ENCODE results near the gene MYOF. TPM values are rescaled to one million over a fixed set of nuclear protein-coding genes. Genes with fewer than 3 reads are reported as not detected.

The MYOF gene
- total RNA-seq, 1 donor from 2014 or later: 132 TPM

DNA sequence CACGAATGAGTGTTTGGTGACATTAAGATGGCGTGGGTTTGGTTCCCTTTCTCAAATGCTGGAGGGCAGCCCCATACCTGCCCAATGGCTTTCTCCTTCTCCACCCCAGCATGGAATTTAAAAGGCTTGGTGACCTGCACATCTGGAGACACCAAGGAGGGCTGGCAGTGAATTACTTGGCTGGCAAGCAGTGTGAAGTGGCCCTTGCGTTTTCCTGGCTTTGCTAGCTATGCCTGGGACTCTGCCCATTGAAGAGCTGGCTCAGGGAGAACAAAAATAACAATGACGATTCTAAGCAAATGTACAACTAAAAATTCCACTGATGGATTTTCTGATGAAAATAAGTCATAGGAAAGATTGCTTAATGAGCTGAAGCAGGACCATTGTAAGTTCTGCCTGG lies 204.8 kb downstream of the MYOF start:
- Histone ChIP-seq H3K4me3 (no peak overlapping the region), H3K36me3 (no peaks in the 10 kb centered on the region), H3K9me3 (no peaks in the 10 kb centered on the region), H3K27me3 (no peaks in the 10 kb centered on the region), H3K4me1 (no peaks in the 10 kb centered on the region), H3K27ac (no peak overlapping the region)
- ATAC-seq (no peak), DNase-seq (no peak)
- intact Hi-C loops (cut with DNase I): no loop called here
- TF ChIP-seq, protein P1, sequence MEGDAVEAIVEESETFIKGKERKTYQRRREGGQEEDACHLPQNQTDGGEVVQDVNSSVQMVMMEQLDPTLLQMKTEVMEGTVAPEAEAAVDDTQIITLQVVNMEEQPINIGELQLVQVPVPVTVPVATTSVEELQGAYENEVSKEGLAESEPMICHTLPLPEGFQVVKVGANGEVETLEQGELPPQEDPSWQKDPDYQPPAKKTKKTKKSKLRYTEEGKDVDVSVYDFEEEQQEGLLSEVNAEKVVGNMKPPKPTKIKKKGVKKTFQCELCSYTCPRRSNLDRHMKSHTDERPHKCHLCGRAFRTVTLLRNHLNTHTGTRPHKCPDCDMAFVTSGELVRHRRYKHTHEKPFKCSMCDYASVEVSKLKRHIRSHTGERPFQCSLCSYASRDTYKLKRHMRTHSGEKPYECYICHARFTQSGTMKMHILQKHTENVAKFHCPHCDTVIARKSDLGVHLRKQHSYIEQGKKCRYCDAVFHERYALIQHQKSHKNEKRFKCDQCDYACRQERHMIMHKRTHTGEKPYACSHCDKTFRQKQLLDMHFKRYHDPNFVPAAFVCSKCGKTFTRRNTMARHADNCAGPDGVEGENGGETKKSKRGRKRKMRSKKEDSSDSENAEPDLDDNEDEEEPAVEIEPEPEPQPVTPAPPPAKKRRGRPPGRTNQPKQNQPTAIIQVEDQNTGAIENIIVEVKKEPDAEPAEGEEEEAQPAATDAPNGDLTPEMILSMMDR (IDR thresholded peaks at IDR 0.05): no peak

DNA sequence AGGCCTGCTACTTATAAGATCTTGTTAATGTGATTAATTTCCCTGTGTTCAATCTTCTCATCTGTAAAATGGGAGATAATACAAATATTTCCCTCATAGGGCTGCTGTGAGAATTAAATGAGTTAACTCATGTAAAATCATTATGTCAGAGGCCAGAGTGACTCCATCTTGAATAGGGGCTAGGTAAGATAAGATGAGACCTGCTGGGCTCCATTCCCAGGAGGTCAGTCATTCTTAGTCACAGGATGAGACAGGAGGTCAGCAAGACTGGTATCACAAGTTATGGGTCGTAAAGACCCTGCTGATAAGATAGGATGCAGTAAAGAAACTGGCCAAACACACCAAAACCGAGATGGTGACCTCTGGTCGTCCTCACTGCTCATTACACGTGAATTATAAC lies 207.7 kb downstream of the MYOF start:
- intact Hi-C loops (cut with DNase I): no loop called here
- no peak for ATAC-seq

DNA sequence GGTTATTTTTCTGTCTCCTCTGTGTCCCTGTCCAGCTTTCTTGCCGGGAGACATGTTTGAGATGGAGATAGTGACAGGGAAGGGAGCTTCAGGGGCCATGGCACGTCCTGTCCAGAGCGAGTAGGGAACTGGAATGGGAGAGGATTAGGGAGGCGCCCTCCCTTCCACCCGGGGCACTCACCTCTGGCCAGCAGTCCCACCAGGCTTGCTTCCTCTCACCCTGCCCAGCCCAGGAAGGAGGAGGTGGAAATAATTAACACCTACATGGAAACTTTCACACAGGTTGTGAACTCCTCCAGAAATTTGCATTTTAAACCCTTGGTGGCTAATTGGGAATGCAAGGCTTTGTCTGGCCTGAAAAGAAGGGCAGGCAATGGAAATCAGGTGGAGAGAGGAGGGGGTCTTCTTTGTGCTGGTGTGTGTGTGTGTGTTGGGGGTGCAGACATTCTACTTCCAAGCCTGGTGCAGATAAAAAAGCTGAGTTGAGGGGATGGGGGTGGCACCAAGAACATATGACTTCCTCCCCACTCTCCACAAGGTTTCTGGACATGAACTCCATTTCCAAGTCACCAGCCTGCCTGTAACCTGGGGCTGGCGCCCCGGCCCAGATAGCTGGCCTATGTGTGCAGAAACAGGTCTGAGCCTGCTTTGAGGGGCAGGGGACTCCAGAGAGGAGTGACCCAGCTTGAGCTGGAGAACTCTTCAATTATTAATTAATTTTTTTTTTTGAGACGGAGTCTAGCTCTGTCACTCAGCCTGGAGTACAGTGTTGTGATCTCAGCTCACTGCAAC lies 209.1 kb downstream of the MYOF start:
- DNase-seq (no peak), ATAC-seq (no peak)
- Histone ChIP-seq H3K9me3 (no peaks in the 10 kb centered on the region), H3K27me3 (no peaks in the 10 kb centered on the region), H3K4me3 (no peak overlapping the region), H3K4me1 (no peaks in the 10 kb centered on the region), H3K36me3 (no peaks in the 10 kb centered on the region), H3K27ac (no peak overlapping the region)
- TF ChIP-seq, protein P1 (IDR thresholded peaks at IDR 0.05): no peak
- intact Hi-C loops (cut with DNase I): no loop called here

More for the DNA sequence above, 207.7 kb downstream of the MYOF start:
- TF ChIP-seq, protein P1 (IDR thresholded peaks at IDR 0.05): no peak
- no peak overlapping the region for H3K27ac ChIP-seq
- no peaks in the 10 kb centered on the region for H3K4me1 ChIP-seq
- H3K9me3 ChIP-seq: no peaks in the 10 kb centered on the region
- H3K4me3 ChIP-seq: no peak overlapping the region
- DNase-seq: no peak
- no peaks in the 10 kb centered on the region for H3K27me3 ChIP-seq
- no peaks in the 10 kb centered on the region for H3K36me3 ChIP-seq

DNA sequence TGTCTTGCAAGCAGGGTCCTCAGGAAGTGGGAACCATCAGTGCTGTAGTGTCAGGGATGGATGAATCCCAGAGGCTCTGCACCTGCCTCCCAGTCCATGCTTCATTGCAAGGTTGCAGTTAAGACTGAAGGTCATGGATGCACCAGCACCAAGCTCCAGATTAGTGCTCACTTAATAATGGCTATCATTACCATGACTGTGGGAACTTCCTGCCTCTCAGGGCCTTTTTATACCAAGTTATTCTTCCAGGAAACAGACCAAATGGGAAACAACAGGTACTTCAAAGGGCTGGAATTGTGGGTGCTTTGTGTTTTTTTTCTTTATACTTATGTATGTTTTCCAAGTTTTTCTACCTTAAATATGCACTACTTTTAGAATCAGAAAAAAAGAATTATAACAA lies 210.8 kb downstream of the MYOF start:
- TF ChIP-seq, protein P1 (IDR thresholded peaks at IDR 0.05): no peak
- no peaks in the 10 kb centered on the region for H3K4me1 ChIP-seq

DNA sequence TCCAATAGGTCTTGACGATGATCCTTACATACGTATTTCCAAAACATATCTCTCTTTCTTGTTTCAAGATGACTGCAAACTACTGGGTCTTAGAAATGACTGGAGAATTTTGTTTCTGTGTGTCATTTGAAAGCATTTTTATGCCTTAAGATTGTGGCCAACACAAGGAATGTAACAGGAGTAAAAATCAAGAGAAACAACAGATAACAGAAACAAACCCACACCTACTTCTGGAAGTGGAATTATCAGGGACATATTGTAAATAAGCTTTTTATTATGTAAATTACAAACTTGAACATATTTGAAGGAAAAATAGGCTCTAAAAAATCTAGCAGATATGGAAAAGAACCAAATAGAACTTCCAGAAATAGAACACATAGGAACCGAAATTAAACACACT lies 212.9 kb downstream of the MYOF start:
- H3K27me3 ChIP-seq: no peaks in the 10 kb centered on the region
- TF ChIP-seq, protein P1 (IDR thresholded peaks at IDR 0.05): no peak
- H3K36me3 ChIP-seq: no peaks in the 10 kb centered on the region
- intact Hi-C loops (cut with DNase I): no loop called here
- DNase-seq: no peak
- ATAC-seq: no peak
- H3K27ac ChIP-seq: no peak overlapping the region
- no peak overlapping the region for H3K4me3 ChIP-seq
- H3K4me1 ChIP-seq: no peaks in the 10 kb centered on the region
- H3K9me3 ChIP-seq: no peaks in the 10 kb centered on the region

More for the DNA sequence above, 210.8 kb downstream of the MYOF start:
- Histone ChIP-seq H3K27me3 (no peaks in the 10 kb centered on the region), H3K9me3 (no peaks in the 10 kb centered on the region), H3K36me3 (no peaks in the 10 kb centered on the region), H3K27ac (no peak overlapping the region), H3K4me3 (no peak overlapping the region)
- DNase-seq (no peak), ATAC-seq (no peak)
- intact Hi-C loops (cut with DNase I): no loop called here

Measured in upper lobe of right lung (tissue), 1 donor.